Gastroesophageal sphincter (tissue), 4 donors: ENCODE data around the gene IREB2. TPM values are rescaled to one million over a fixed set of nuclear protein-coding genes. Genes with fewer than 3 reads are reported as not detected.

Source experiments
- ATAC-seq: fragments of 150-250 bp; one replicate; pipeline ENCODE4 v1.9.1; 2016; ENCODE audit warnings: mild to moderate bottlenecking, moderate library complexity
- H3K27ac ChIP-seq, 4 donors: fragments of 200-600 bp; sonication (generic) in 3 of 4; 1 replicate in 3 of 4; 2 replicates in 1 of 4; pipeline ENCODE4 v1.5.1; 2016 to 2019
- H3K27me3 ChIP-seq: fragments of 200-600 bp; sonication (generic); one replicate; pipeline ENCODE4 v1.5.1; 2019
- H3K36me3 ChIP-seq, 2 donors: fragments of 200-600 bp; sonication (generic); one replicate each; pipeline ENCODE4 v1.5.1; 2019; ENCODE audit warnings: control low read depth in 1 of 2
- H3K4me1 ChIP-seq, 3 donors: fragments of 200-600 bp; sonication (generic); 1 replicate in 2 of 3; 2 replicates in 1 of 3; pipeline ENCODE4 v1.5.1; 2016 to 2019; ENCODE audit warnings: control low read depth in 2 of 3
- H3K4me3 ChIP-seq, 2 donors: fragments of 200-600 bp; sonication (generic); one replicate each; pipeline ENCODE4 v1.5.1; 2019; ENCODE audit warnings: mild to moderate bottlenecking in 1 of 2, moderate library complexity in 1 of 2
- H3K9me3 ChIP-seq, 3 donors: fragments of 200-600 bp; sonication (generic); one replicate each; pipeline ENCODE4 v1.5.1; 2017 to 2019; ENCODE audit warnings: control low read depth in 2 of 3
- CTCF ChIP-seq, 4 experiments: fragments of 200-600 bp in 2 of 4; fragments of 450-650 bp in 2 of 4; sonication (generic) in 1 of 4; IDR thresholded peaks; one replicate each; pipeline ENCODE4 v1.5.1; 2017 to 2019; ENCODE audit warnings: antibody characterized with exemption in 4 of 4, mild to moderate bottlenecking in 2 of 4, moderate library complexity in 2 of 4
- EP300 ChIP-seq: sonication (generic); formaldehyde crosslinking; IDR thresholded peaks from one replicate; pipeline ENCODE4 v1.6.1; 2017; ENCODE audit warnings: antibody characterized with exemption, mild to moderate bottlenecking
- POLR2A ChIP-seq, 2 donors: fragments of 450-650 bp; IDR thresholded peaks; one replicate each; pipeline ENCODE4 v1.6.1; 2017; ENCODE audit warnings: antibody characterized with exemption in 2 of 2, mild to moderate bottlenecking in 2 of 2, moderate library complexity in 1 of 2
- POLR2AphosphoS5 ChIP-seq: sonication (generic); formaldehyde crosslinking; IDR thresholded peaks from one replicate; pipeline ENCODE4 v1.6.1; 2017; ENCODE audit warnings: antibody characterized with exemption
- WGBS, 2 donors: methylation state at CpG; one replicate each; pipeline ENCODE4 v1.1.5; 2018; ENCODE audit warnings: low coverage in 1 of 2; 5-methylcytosine and 5-hydroxymethylcytosine counted together
- total RNA-seq, 4 donors: library from RNA; depleted of rRNA; stranded (reverse); fragments of >200 nt; gene quantifications; one replicate each; pipeline ENCODE4 v1.1.0, GENCODE V29; 2016

Gene IREB2
- total RNA-seq, 4 donors from 2014 or later, result 16.9 to 33.5 (median 25.9) TPM

DNA sequence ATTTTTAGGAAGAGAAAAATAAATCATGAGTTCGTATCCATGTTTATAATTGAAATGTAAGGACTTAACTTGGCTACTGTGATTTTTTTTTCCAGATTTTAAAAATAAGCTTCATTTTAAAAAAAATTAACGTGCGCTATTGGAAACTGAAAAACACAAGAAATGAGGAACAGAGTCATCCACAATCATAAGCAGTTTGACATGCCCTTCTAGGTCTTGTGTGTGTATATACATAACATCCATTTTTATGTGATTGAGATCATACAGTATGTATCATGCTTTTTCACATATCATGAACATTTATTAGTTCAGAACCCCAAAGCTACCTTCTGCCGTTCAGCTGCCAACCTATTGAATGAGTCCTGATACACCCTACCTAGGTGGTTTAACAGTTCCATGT, 22.7 kb downstream of the IREB2 start:
- Histone ChIP-seq H3K36me3 (peaks cover 3 to 30% of the 10 kb centered on the region in 2 donors), H3K27me3 (no peaks in the 10 kb centered on the region), H3K4me1 (peaks cover under 1 to 66% (median 5%) of the 10 kb centered on the region in 3 donors), H3K9me3 (no peaks in the 10 kb centered on the region), H3K4me3 (no peak overlapping the region), H3K27ac (no peak overlapping the region)
- no peak for ATAC-seq
- TF ChIP-seq POLR2AphosphoS5, result no peak
- no peak for TF ChIP-seq EP300
- no peak for TF ChIP-seq POLR2A (IDR thresholded peaks at IDR 0.05)
- no peak for TF ChIP-seq CTCF (IDR thresholded peaks at IDR 0.05)
- whole genome bisulfite sequencing, 2 donors, result 85 to 87% methylated on average over 4 of the region's 4 CpGs

- Histone ChIP-seq H3K4me1 (peaks cover 0 to 61% (median under 1%) of the 10 kb centered on the region in 3 donors), H3K4me3 (no peak overlapping the region), H3K9me3 (no peaks in the 10 kb centered on the region), H3K36me3 (peaks cover 3 to 36% of the 10 kb centered on the region in 2 donors), H3K27me3 (no peaks in the 10 kb centered on the region), H3K27ac (no peak overlapping the region)
- TF ChIP-seq EP300 (no peak), POLR2AphosphoS5 (no peak), POLR2A (IDR thresholded peaks at IDR 0.05) (no peak), CTCF (IDR thresholded peaks at IDR 0.05) (no peak)
- ATAC-seq, result no peak
- 18 to 30% methylated on average over 3 of the region's 3 CpGs for WGBS, 2 donors
Observed at GRCh38 chr15:78461171-78461888, 23.3 kb downstream of the IREB2 start.

- H3K27ac ChIP-seq, result no peak overlapping the region
- no peaks in the 10 kb centered on the region for H3K4me1 ChIP-seq
- no peaks in the 10 kb centered on the region for H3K27me3 ChIP-seq
- WGBS, 2 donors, result 75 to 100% methylated on average over 1 of the region's 1 CpG
- no peaks in the 10 kb centered on the region for H3K9me3 ChIP-seq
- TF ChIP-seq POLR2A (IDR thresholded peaks at IDR 0.05) (no peak), EP300 (no peak), CTCF (IDR thresholded peaks at IDR 0.05) (no peak), POLR2AphosphoS5 (no peak)
- no peak overlapping the region for H3K4me3 ChIP-seq
- ATAC-seq, result no peak
- peaks cover 3 to 100% of the 10 kb centered on the region in 2 donors for H3K36me3 ChIP-seq
Observed at GRCh38 chr15:78469031-78469430, 31.0 kb downstream of the IREB2 start.

DNA sequence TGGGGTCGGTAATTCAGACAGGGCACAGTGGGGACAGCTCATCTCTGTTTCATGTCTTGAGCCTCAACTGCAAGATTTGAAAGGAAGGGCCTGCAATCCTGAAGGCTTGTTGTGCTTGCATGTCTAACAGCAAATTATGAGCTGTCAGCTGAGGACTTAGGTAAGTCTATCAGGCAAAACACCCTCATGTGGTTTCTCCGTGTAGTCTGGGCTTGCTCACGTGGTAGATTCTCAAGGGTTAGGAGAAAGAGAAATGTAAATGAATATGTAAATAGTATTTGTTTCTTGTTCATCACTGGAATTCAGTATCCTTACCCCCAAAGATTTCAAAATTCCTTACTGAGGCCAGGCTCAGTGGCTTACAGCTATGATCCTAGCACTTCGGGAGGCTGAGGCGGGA, 39.3 kb downstream of the IREB2 start:
- H3K36me3 ChIP-seq, result peaks cover 17 to 99% of the 10 kb centered on the region in 2 donors
- no peak overlapping the region for H3K27ac ChIP-seq
- H3K4me1 ChIP-seq, result no peaks in the 10 kb centered on the region
- no peak for TF ChIP-seq EP300
- TF ChIP-seq POLR2A (IDR thresholded peaks at IDR 0.05), result no peak
- TF ChIP-seq CTCF (IDR thresholded peaks at IDR 0.05), result no peak
- no peak for TF ChIP-seq POLR2AphosphoS5
- no peaks in the 10 kb centered on the region for H3K9me3 ChIP-seq
- H3K27me3 ChIP-seq, result no peaks in the 10 kb centered on the region
- no peak overlapping the region for H3K4me3 ChIP-seq
- 50 to 80% methylated on average over 2 to 5 of the region's 5 CpGs for WGBS, 2 donors
- ATAC-seq, result no peak

GRCh38 chr15:78479650-78480049, 41.6 kb downstream of the IREB2 start:
- no peak for ATAC-seq
- Histone ChIP-seq H3K27ac (no peak overlapping the region), H3K4me1 (no peaks in the 10 kb centered on the region), H3K27me3 (no peaks in the 10 kb centered on the region), H3K9me3 (no peaks in the 10 kb centered on the region), H3K4me3 (no peak overlapping the region), H3K36me3 (peaks cover 18 to 99% of the 10 kb centered on the region in 2 donors)
- 95 to 100% methylated on average over 1 to 3 of the region's 3 CpGs for WGBS, 2 donors
- no peak for TF ChIP-seq POLR2A (IDR thresholded peaks at IDR 0.05)
- no peak for TF ChIP-seq POLR2AphosphoS5
- TF ChIP-seq EP300, result no peak
- TF ChIP-seq CTCF (IDR thresholded peaks at IDR 0.05), result no peak
